Astrocyte (in vitro differentiated cells and primary cell): ENCODE data around the gene COL5A3.

Experiments
- EZH2 ChIP-seq: IDR thresholded peaks from 2 replicates; pipeline ENCODE4 v1.6.1; 2012; ENCODE audit warnings: mild to moderate bottlenecking, low read length, inconsistent platforms; ENCODE audit not compliant: insufficient read depth
- TF ChIP-seq, protein P1 (sequence below): IDR thresholded peaks from 2 replicates; pipeline ENCODE4 v1.5.1; 2011; ENCODE audit warnings: low read depth, mild to moderate bottlenecking, inconsistent platforms, low read length, moderate library complexity; ENCODE audit not compliant: insufficient read depth

- TF ChIP-seq, protein P1, sequence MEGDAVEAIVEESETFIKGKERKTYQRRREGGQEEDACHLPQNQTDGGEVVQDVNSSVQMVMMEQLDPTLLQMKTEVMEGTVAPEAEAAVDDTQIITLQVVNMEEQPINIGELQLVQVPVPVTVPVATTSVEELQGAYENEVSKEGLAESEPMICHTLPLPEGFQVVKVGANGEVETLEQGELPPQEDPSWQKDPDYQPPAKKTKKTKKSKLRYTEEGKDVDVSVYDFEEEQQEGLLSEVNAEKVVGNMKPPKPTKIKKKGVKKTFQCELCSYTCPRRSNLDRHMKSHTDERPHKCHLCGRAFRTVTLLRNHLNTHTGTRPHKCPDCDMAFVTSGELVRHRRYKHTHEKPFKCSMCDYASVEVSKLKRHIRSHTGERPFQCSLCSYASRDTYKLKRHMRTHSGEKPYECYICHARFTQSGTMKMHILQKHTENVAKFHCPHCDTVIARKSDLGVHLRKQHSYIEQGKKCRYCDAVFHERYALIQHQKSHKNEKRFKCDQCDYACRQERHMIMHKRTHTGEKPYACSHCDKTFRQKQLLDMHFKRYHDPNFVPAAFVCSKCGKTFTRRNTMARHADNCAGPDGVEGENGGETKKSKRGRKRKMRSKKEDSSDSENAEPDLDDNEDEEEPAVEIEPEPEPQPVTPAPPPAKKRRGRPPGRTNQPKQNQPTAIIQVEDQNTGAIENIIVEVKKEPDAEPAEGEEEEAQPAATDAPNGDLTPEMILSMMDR: no peak
- TF ChIP-seq EZH2: no peak
These were observed 47.5 kb downstream of the COL5A3 start for GRCh38 chr19:9962623-9963290.
